GM12878 (cell line): ENCODE measurements around the gene MINPP1. TPM values are rescaled to one million over a fixed set of nuclear protein-coding genes. Genes with fewer than 3 reads are reported as not detected.

Experiments used
- ATAC-seq: fragments of 200-7000 bp; cut with Tn5 transposase; 3 replicates; pipeline ENCODE4 v1.9.1; 2020; ENCODE audit warnings: mild to moderate bottlenecking, moderate library complexity
- BruUV-seq: library from RNA; stranded (reverse); fragments of 400-500 nt; replicated peaks from 2 replicates; lab custom pipeline; 2021; lab: Mats Ljungman, UMichigan
- CTCF ChIA-PET: fragments of 300-600 bp; sonication (Branson Sonifier 250); formaldehyde crosslinking; extraction: SDS; loops from one replicate; lab custom pipeline; 2021; ENCODE audit warnings: inconsistent platforms; lab: Yijun Ruan, JAX
- POLR2A ChIA-PET: fragments of 350-600 bp; formaldehyde crosslinking; extraction: SDS; loops from one replicate; lab custom pipeline; 2021; ENCODE audit warnings: inconsistent platforms; lab: Charles Lee
- RAD21 ChIA-PET: fragments of 300-600 bp; sonication (Branson Sonifier 250); formaldehyde crosslinking; loops from one replicate; lab custom pipeline; 2023; ENCODE audit warnings: antibody characterized with exemption; ENCODE audit not compliant: unreplicated experiment; lab: Charles Lee
- SMC1A ChIA-PET: fragments of 300-600 bp; sonication (Branson Sonifier 250); formaldehyde crosslinking; loops from one replicate; lab custom pipeline; 2023; ENCODE audit not compliant: unreplicated experiment, uncharacterized antibody; lab: Charles Lee
- DNase-seq: peaks from one replicate; pipeline ENCODE4 v3.0.0-alpha.2; 2011; ENCODE audit warnings: low read depth, low spot score
- FAIRE-seq: peaks from 3 replicates; lab custom pipeline; 2011; peaks lifted over from hg19 to GRCh38; lab: Jason Lieb, UNC
- H2AFZ ChIP-seq: 2 replicates; pipeline ENCODE4 v1.6.0; 2011; ENCODE audit warnings: low read depth, low read length, control low read depth; ENCODE audit not compliant: control insufficient read depth
- H3K27ac ChIP-seq: 2 replicates; pipeline ENCODE4 v1.5.1; 2011; ENCODE audit warnings: control low read depth; ENCODE audit not compliant: control insufficient read depth, insufficient read depth
- H3K27me3 ChIP-seq, 2 experiments: replicated peaks in 1 of 2; 2 replicates each; pipeline versions ENCODE4 v1.6.0 to v1.6.1; 2011; ENCODE audit warnings: low read length in 1 of 2; ENCODE audit not compliant: control insufficient read depth in 2 of 2, insufficient read depth in 2 of 2
- H3K36me3 ChIP-seq, 2 experiments: 2 replicates each; pipeline ENCODE4 v1.5.1; 2011; ENCODE audit warnings: low read length in 1 of 2; ENCODE audit not compliant: control insufficient read depth in 2 of 2, insufficient read depth in 2 of 2
- H3K4me1 ChIP-seq: 2 replicates; pipeline ENCODE4 v1.6.1; 2011; ENCODE audit warnings: mild to moderate bottlenecking, low read length, moderate library complexity, mixed read lengths; ENCODE audit not compliant: control insufficient read depth, insufficient read depth
- H3K4me2 ChIP-seq: 2 replicates; pipeline ENCODE4 v1.6.0; 2011; ENCODE audit warnings: control low read depth; ENCODE audit not compliant: control insufficient read depth, insufficient read depth
- H3K4me3 ChIP-seq: fragments of 200-600 bp; sonication (generic); 2 replicates; pipeline ENCODE4 v1.5.1; 2016
- H3K79me2 ChIP-seq: 2 replicates; pipeline ENCODE4 v1.6.0; 2011; ENCODE audit warnings: low read length; ENCODE audit not compliant: control insufficient read depth, insufficient read depth
- H3K9ac ChIP-seq: 2 replicates; pipeline ENCODE4 v1.8.0; 2011; ENCODE audit warnings: low read length, control low read depth, mixed read lengths; ENCODE audit not compliant: control insufficient read depth, insufficient read depth
- H3K9me3 ChIP-seq: replicated peaks from 3 replicates; pipeline ENCODE4 v1.5.1; 2011; ENCODE audit warnings: mild to moderate bottlenecking, low read length; ENCODE audit not compliant: control insufficient read depth, insufficient read depth
- H4K20me1 ChIP-seq: 2 replicates; pipeline ENCODE4 v1.6.0; 2011; ENCODE audit not compliant: control insufficient read depth, insufficient read depth
- ESRRA ChIP-seq: IDR thresholded peaks from 2 replicates; pipeline ENCODE4 v1.6.1; 2012; ENCODE audit warnings: mild to moderate bottlenecking, low read length, improper control_type of control experiment
- HCFC1 ChIP-seq: fragments of 150-350 bp; IDR thresholded peaks from 2 replicates; pipeline ENCODE4 v1.6.1; 2014; ENCODE audit warnings: low read length
- HSF1 ChIP-seq: fragments of 150-350 bp; IDR thresholded peaks from 2 replicates; pipeline ENCODE4 v1.6.1; 2014; ENCODE audit warnings: mild to moderate bottlenecking, low read depth, low read length
- IRF3 ChIP-seq: fragments of 450-650 bp; IDR thresholded peaks from 2 replicates; pipeline ENCODE4 v1.6.1; 2014; ENCODE audit warnings: mild to moderate bottlenecking
- JUNB ChIP-seq: IDR thresholded peaks from 2 replicates; pipeline ENCODE4 v1.6.1; 2016; ENCODE audit warnings: antibody characterized with exemption, mild to moderate bottlenecking
- KDM1A ChIP-seq: fragments of 200-600 bp; sonication (generic); IDR thresholded peaks from 2 replicates; pipeline ENCODE4 v1.6.1; 2016; ENCODE audit warnings: borderline replicate concordance
- MLLT1 ChIP-seq: fragments of 450-650 bp; IDR thresholded peaks from 2 replicates; pipeline ENCODE4 v1.6.1; 2016; ENCODE audit warnings: mild to moderate bottlenecking
- NFXL1 ChIP-seq: fragments of 450-650 bp; IDR thresholded peaks from 2 replicates; pipeline ENCODE4 v1.6.1; 2017; ENCODE audit warnings: antibody characterized with exemption, mild to moderate bottlenecking, borderline replicate concordance
- RUNX3 ChIP-seq: IDR thresholded peaks from 2 replicates; pipeline ENCODE4 v1.6.1; 2012; ENCODE audit warnings: low read length, inconsistent platforms
- TAF1 ChIP-seq: IDR thresholded peaks from 2 replicates; pipeline ENCODE4 v1.6.1; 2011; ENCODE audit warnings: mild to moderate bottlenecking, low read depth, low read length, borderline replicate concordance
- ZNF217 ChIP-seq: fragments of 450-650 bp; IDR thresholded peaks from 2 replicates; pipeline ENCODE4 v1.6.1; 2017; ENCODE audit warnings: antibody characterized with exemption, mild to moderate bottlenecking
- in situ Hi-C: fragments of 300-500 bp; cut with MboI; formaldehyde crosslinking; loops from 9 replicates; pipeline ENCODE4 v1.14.3; 2018; ENCODE audit warnings: mixed read lengths
- intact Hi-C: fragments of 100-400 bp; cut with micrococcal nuclease; formaldehyde crosslinking; loops from one replicate; pipeline ENCODE4 v1.14.2; 2022; ENCODE audit not compliant: unreplicated experiment
- polyA plus RNA-seq, 11 experiments: library from polyadenylated mRNA; depleted of rRNA in 4 of 11; unstranded in 6 of 11; stranded (reverse) in 5 of 11; fragments of >200 nt; fragmentation: Nextera tagmentation in 4 of 11; fragmentation: Illumina TruSeq in 1 of 11; extraction: Ambion mirVana in 4 of 11; extraction: Trizol in 1 of 11; gene quantifications; 1 replicate in 1 of 11; 2 replicates in 10 of 11; pipeline versions ENCODE4 v1.2.1 to v1.2.3, GENCODE V29; 2011 to 2016; ENCODE audit warnings: inconsistent platforms in 2 of 11, missing spikeins in 2 of 11, low read depth in 1 of 11
- total RNA-seq, 4 experiments: library from RNA; depleted of rRNA in 3 of 4; stranded (reverse); fragments of >200 nt in 3 of 4; fragmentation: Illumina TruSeq in 1 of 4; extraction: Trizol in 1 of 4; gene quantifications; 2 replicates each; pipeline versions ENCODE4 v1.2.1 to v1.2.3, GENCODE V29; 2013 to 2021
- TF ChIP-seq, protein P1 (sequence below): fragments of 450-650 bp; IDR thresholded peaks from 2 replicates; pipeline ENCODE4 v1.6.1; 2016; ENCODE audit warnings: mild to moderate bottlenecking, moderate library complexity, borderline replicate concordance

Gene MINPP1
- total and polyA plus RNA-seq, 10 of the 15 experiments (the other 5 are each of a cell fraction or from before 2014, with no cell fraction given): 3.9 to 29.2 (median 10.7) TPM

DNA sequence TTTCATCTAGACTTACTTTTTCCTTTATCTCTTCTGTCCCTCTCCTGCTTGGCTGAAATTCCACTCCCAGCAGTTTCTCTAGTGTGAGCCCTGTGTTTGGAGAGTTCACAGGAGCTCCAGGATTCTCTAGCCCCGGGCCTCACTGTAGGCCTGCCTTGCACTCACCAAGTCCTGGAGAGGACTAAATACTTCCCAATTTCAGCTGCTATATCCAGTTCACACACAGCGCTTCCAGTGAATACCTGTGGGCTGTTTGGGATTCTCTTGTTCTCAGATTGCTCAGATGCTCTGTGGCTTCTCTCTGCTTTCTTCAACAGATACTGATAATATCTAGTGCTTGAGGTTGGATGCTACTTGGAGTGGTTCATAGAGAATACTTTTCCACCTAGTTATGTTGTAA is 46.0 kb downstream of the MINPP1 start (continued):
- TF ChIP-seq, protein P1, sequence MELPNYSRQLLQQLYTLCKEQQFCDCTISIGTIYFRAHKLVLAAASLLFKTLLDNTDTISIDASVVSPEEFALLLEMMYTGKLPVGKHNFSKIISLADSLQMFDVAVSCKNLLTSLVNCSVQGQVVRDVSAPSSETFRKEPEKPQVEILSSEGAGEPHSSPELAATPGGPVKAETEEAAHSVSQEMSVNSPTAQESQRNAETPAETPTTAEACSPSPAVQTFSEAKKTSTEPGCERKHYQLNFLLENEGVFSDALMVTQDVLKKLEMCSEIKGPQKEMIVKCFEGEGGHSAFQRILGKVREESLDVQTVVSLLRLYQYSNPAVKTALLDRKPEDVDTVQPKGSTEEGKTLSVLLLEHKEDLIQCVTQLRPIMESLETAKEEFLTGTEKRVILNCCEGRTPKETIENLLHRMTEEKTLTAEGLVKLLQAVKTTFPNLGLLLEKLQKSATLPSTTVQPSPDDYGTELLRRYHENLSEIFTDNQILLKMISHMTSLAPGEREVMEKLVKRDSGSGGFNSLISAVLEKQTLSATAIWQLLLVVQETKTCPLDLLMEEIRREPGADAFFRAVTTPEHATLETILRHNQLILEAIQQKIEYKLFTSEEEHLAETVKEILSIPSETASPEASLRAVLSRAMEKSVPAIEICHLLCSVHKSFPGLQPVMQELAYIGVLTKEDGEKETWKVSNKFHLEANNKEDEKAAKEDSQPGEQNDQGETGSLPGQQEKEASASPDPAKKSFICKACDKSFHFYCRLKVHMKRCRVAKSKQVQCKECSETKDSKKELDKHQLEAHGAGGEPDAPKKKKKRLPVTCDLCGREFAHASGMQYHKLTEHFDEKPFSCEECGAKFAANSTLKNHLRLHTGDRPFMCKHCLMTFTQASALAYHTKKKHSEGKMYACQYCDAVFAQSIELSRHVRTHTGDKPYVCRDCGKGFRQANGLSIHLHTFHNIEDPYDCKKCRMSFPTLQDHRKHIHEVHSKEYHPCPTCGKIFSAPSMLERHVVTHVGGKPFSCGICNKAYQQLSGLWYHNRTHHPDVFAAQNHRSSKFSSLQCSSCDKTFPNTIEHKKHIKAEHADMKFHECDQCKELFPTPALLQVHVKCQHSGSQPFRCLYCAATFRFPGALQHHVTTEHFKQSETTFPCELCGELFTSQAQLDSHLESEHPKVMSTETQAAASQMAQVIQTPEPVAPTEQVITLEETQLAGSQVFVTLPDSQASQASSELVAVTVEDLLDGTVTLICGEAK: no peak
- TF ChIP-seq MLLT1 (no peak), JUNB (no peak), HSF1 (no peak), ZNF217 (no peak)

- no peak overlapping the region for H3K4me2 ChIP-seq
- H3K79me2 ChIP-seq: no peaks in the 10 kb centered on the region
- no peaks in the 10 kb centered on the region for H4K20me1 ChIP-seq
- DNase-seq (no peak), ATAC-seq (no peak), FAIRE-seq (no peak)
- no peak for TF ChIP-seq ESRRA
- peak; percentile 64; the same call in 1 of the 2 replicates for TF ChIP-seq RUNX3
- TF ChIP-seq IRF3: no peak
- no peak for TF ChIP-seq NFXL1
- no peak for TF ChIP-seq HCFC1
- TF ChIP-seq HSF1: no peak
- TF ChIP-seq TAF1: no peak
- TF ChIP-seq KDM1A: no peak
- H3K9ac ChIP-seq: no peak overlapping the region
- ChIA-PET POLR2A (no interaction called here), CTCF (no interaction called here), SMC1A (no interaction called here), RAD21 (no interaction called here)
- intact Hi-C loops (no loop called here), in situ Hi-C loops (no loop called here)
- no peaks in the 10 kb centered on the region for H3K27me3 ChIP-seq
- H2AFZ ChIP-seq: no peak overlapping the region
- BruUV-seq: no TSS peak
- H3K9me3 ChIP-seq: no peaks in the 10 kb centered on the region
- H3K4me3 ChIP-seq: no peak overlapping the region
- no peak overlapping the region for H3K27ac ChIP-seq
- no peaks in the 10 kb centered on the region for H3K36me3 ChIP-seq
- H3K4me1 ChIP-seq: no peaks in the 10 kb centered on the region
Measured at GRCh38 chr10:87551326-87551725, 46.6 kb downstream of the MINPP1 start.
